NCI-H2029 (cell line): ENCODE results near the gene YAP1.
"Not testable (repeated sequence)": the region's sequence is repeated elsewhere in the genome, so short reads cannot be mapped to it uniquely, and the experiment has no call there.

Experiments used
- DNase-seq: peaks from one replicate; lab custom pipeline; 2025; lab: John Stamatoyannopoulos, UW

YAP1 gene

GRCh38 chr11:102241026-102241425 is 130.8 kb downstream of the YAP1 start:
- DNase-seq = no peak

- no peak for DNase-seq
These were observed 133.2 kb downstream of the YAP1 start for GRCh38 chr11:102243399-102243884.

GRCh38 chr11:102244681-102245409 is 134.6 kb downstream of the YAP1 start:
- no peak for DNase-seq

- DNase-seq = no peak
These were observed 141.2 kb downstream of the YAP1 start for GRCh38 chr11:102251423-102251822.

GRCh38 chr11:102252339-102252891 is 142.2 kb downstream of the YAP1 start:
- no peak for DNase-seq

GRCh38 chr11:102253020-102253715 is 142.9 kb downstream of the YAP1 start:
- DNase-seq = no peak

- DNase-seq = no peak
These were observed 143.8 kb downstream of the YAP1 start for GRCh38 chr11:102254047-102254446.

GRCh38 chr11:102256251-102256650 is 146.0 kb downstream of the YAP1 start:
- DNase-seq = no peak

- DNase-seq = no peak
These were observed 150.0 kb downstream of the YAP1 start for GRCh38 chr11:102260241-102260640.

GRCh38 chr11:102263379-102264003 is 153.2 kb downstream of the YAP1 start:
- no peak for DNase-seq

- DNase-seq = not testable (repeated sequence)
These were observed 154.5 kb downstream of the YAP1 start for GRCh38 chr11:102264704-102265103.

- DNase-seq = no peak
These were observed 155.9 kb downstream of the YAP1 start for GRCh38 chr11:102266099-102266498.

- no peak for DNase-seq
These were observed 157.4 kb downstream of the YAP1 start for GRCh38 chr11:102267609-102268008.

GRCh38 chr11:102268083-102268984 is 158.1 kb downstream of the YAP1 start:
- peak; percentile 94 for DNase-seq

- DNase-seq = no peak
These were observed 158.8 kb downstream of the YAP1 start for GRCh38 chr11:102268985-102269470.

- no peak for DNase-seq
These were observed 159.7 kb downstream of the YAP1 start for GRCh38 chr11:102269927-102270326.

- DNase-seq = no peak
These were observed 162.0 kb downstream of the YAP1 start for GRCh38 chr11:102272047-102272824.

- no peak for DNase-seq
These were observed 164.4 kb downstream of the YAP1 start for GRCh38 chr11:102274628-102275027.

GRCh38 chr11:102276362-102276761 is 166.1 kb downstream of the YAP1 start:
- no peak for DNase-seq

- DNase-seq = no peak
These were observed 166.5 kb downstream of the YAP1 start for GRCh38 chr11:102276783-102277182.
